HK-2 (cell line): ENCODE results near the gene HMHB1.
A peak's percentile ranks its signal among the peaks of the same experiment; 100 is the strongest.
"Not testable (repeated sequence)": the region's sequence is repeated elsewhere in the genome, so short reads cannot be mapped to it uniquely, and the experiment has no call there.

Experiments used
- DNase-seq: peaks from one replicate; pipeline ENCODE4 v3.0.0-alpha.2; 2018; ENCODE audit not compliant: unreplicated experiment

The HMHB1 gene

DNA sequence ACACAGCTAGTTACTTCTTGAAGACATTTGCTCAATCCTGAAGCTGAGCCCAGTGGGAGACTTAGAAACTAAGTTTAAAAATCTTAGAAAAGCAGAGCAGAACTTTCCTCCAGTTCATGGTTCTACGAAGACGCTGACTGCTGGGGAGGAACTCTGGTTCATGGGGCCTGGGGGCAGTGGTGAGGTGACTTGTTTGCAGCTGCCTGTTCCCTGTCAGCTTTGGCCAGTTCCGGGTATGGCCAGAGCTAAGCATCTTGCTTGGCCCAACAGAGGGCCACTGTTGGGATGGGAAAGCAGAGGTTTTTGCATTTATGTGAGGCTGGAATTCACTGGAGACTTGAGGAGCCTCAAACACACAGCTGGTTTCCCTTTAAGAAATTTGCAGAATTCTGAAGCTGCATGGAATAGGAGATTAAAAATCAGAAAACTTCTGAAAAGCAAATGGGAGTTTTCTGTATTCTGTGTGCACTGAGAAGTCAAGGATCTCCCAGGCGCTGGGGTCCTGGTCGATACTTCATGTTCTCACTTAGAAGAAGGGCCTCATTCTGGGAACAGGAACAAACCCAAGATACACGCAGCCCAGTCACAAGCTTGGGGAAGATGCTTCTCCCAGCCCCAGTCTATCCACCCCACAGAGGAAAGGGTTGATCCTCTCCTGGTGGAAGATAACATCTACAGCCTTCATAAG, 10.6 kb upstream of the HMHB1 start:
- no peak for DNase-seq

- DNase-seq: no peak
Observed at GRCh38 chr5:143805861-143806260, 6.1 kb upstream of the HMHB1 start.

- DNase-seq: no peak
Observed at GRCh38 chr5:143806579-143806978, 5.4 kb upstream of the HMHB1 start.

DNA sequence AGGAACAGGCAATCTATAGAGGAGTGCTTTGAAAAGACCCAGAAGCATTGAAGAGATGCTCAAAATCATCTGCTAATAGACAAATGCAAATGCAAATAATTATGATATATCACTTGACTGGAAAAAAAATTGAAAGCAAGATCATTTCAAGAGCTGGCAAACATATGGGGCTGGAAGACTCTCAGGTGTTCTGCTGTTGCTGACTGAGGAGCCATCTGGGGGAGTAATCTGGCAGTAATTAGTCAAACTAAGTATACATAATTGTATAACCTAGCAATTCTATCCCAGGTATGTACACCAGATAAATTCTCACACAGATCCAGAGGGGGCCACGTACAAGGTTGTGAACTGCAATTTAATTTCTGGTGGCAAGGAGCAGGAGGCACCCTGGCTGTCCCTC, 4.6 kb upstream of the HMHB1 start:
- DNase-seq: no peak

DNA sequence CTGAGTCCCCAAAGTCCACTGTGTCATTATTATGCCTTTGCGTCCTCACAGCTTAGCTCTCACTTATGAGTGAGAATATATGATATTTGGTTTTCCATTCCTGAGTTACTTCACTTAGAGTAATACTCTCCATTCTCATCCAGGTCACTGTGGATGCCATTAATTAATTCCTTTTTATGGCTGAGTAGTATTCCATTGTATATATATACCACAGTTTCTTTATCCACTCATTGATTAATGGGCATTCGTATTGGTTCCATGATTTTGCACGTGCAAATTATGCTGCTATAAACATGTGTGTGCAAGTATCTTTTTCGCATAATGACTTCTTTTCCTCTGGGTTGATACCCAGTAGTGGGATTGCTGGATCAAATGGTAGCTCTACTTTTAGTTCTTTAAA, 4.4 kb downstream of the HMHB1 start:
- DNase-seq: not testable (repeated sequence)

GRCh38 chr5:143819716-143820115, 7.8 kb downstream of the HMHB1 start:
- no peak for DNase-seq

- no peak for DNase-seq
Observed at GRCh38 chr5:143820451-143820850, 8.5 kb downstream of the HMHB1 start.

- peak; percentile 67 for DNase-seq
Observed at GRCh38 chr5:143824851-143825720, 13.1 kb downstream of the HMHB1 start.

GRCh38 chr5:143826951-143827444, 15.0 kb downstream of the HMHB1 start:
- no peak for DNase-seq

- DNase-seq: no peak
Observed at GRCh38 chr5:143828710-143829109, 16.7 kb downstream of the HMHB1 start.

DNA sequence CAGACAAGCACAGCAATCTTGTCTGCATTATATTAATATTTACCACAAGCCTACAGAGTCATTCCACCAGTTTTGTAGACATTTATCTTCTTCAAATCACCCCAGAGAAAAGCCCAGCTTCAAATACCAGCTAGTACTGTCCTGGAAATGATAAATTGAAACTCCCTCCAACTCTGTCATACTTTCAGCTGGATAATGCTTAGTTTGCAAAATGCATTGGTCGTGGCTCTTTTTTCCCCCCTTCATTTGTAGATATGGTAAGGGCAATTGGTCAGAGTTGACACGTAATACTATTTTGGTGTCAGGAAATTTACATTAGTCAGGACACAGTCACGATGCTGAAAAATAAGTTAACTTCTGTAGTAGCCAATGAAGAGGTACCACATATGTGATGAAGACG, 21.2 kb downstream of the HMHB1 start:
- no peak for DNase-seq

GRCh38 chr5:143835251-143835650, 23.3 kb downstream of the HMHB1 start:
- DNase-seq: no peak

GRCh38 chr5:143836161-143836725, 24.3 kb downstream of the HMHB1 start:
- no peak for DNase-seq

GRCh38 chr5:143837306-143837848, 25.4 kb downstream of the HMHB1 start:
- no peak for DNase-seq

- DNase-seq: no peak
Observed at GRCh38 chr5:143841446-143841845, 29.5 kb downstream of the HMHB1 start.

DNA sequence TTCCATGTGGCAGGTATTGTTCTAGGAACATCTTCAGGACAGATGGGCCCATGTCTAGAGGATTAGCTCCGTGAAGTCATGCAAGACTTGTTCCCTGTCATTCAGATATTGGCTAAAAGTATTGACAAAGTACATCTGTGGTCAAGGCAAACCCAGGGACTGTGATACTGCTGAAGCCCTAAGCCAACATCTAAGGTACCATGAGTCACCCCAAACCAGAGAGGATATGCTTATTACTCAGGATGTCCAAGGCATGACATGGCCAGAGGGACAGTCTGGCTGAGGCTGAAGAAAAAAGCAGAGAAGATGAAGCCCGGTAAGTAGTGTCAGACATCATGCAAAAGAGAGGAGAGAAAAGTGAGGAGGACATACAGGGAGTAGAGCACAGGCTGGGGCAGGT, 31.0 kb downstream of the HMHB1 start:
- DNase-seq: no peak

- no peak for DNase-seq
Observed at GRCh38 chr5:143843461-143843860, 31.5 kb downstream of the HMHB1 start.

DNA sequence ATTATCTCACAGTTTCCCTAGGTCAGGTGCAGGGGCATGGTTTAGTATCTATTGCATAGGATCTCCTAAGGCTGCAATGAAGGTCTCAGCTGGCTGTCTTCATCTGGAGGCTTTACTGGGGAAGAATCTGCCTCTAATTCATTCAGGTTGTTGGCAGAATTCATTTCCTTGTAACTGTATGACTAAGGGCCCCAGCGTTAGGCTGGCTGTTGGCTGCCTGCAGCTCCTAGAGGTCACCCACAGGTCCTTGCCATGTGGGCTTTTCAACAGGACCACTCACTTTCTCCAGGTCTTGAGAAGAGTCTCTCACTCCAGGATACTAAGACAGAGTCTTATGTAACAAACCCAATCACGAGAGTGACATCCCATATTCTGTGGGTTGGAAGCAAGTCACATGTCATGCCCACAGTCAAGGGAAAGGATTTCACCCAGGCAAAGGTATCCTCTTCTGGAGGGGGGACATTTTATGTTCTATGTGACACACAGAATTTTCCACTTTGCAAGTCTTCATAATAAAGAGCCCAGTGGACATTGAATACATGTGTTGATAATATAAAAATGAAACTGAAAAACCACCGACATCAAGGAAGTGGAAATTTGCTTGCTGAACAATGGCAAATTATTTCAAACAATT, 38.2 kb downstream of the HMHB1 start:
- DNase-seq: no peak

DNA sequence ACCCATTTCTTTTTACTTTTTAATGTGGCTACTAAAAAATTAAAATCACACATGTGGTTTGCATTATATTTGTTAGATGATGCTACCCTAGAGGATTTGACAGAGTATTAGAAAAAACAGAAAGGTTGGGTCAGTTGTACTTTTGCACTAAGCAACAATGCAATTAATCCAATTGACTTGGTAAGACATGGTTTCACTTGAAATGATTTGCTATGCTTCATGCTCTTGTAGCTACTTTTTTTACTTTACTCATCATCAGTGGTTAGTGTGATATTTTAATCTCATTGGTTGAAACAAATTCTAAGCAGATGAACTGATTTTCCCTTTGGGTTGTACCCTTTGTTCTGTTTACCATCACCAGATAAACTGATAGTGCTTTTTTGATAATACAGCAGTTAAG, 39.4 kb downstream of the HMHB1 start:
- DNase-seq: no peak

- DNase-seq: no peak
Observed at GRCh38 chr5:143860211-143860610, 48.2 kb downstream of the HMHB1 start.

GRCh38 chr5:143862271-143862670, 50.3 kb downstream of the HMHB1 start:
- DNase-seq: no peak

- no peak for DNase-seq
Observed at GRCh38 chr5:143865426-143866025, 53.6 kb downstream of the HMHB1 start.
